K562 (cell line): ENCODE measurements around the gene PPP1R3E. TPM values are rescaled to one million over a fixed set of nuclear protein-coding genes. Genes with fewer than 3 reads are reported as not detected.

ENCODE experiments used
- C11orf30 ChIP-seq: fragments of 450-650 bp; IDR thresholded peaks from 2 replicates; pipeline ENCODE4 v1.6.1; 2016; ENCODE audit warnings: low read depth, mild to moderate bottlenecking
- DMBX1 ChIP-seq: fragments of 250-450 bp; sonication (Bioruptor Pico); IDR thresholded peaks from 2 replicates; pipeline ENCODE4 v1.8.0; 2022; ENCODE audit warnings: inconsistent platforms, mild to moderate bottlenecking, moderate library complexity, borderline replicate concordance
- DPF2 ChIP-seq: fragments of 450-650 bp; IDR thresholded peaks from 2 replicates; pipeline ENCODE4 v1.6.1; 2016
- ELF1 ChIP-seq: fragments of 200-800 bp; sonication (Bioruptor generic); IDR thresholded peaks from 2 replicates; pipeline ENCODE4 v1.6.1; 2016; ENCODE audit warnings: missing genetic modification characterization, missing compliant biosample characterization
- FOSL1 ChIP-seq: fragments of 200-800 bp; sonication (Bioruptor generic); conservative IDR thresholded peaks from 2 replicates; pipeline ENCODE4 v1.6.1; 2016; ENCODE audit warnings: missing genetic modification characterization, missing compliant biosample characterization
- FOXM1 ChIP-seq, 2 experiments: fragments of 450-650 bp in 1 of 2; sonication (generic) in 1 of 2; formaldehyde crosslinking in 1 of 2; IDR thresholded peaks; 2 replicates each; pipeline versions ENCODE4 v1.6.1 to v1.9.0; 2017 to 2022; ENCODE audit warnings: low read depth in 2 of 2, mild to moderate bottlenecking in 2 of 2, missing genetic modification reagents in 1 of 2, moderate library complexity in 1 of 2
- GTF2F1 ChIP-seq: IDR thresholded peaks from 2 replicates; pipeline ENCODE4 v1.6.1; 2011; ENCODE audit warnings: low read depth, low read length, improper control_type of control experiment
- IRF2 ChIP-seq: sonication (generic); formaldehyde crosslinking; IDR thresholded peaks from 2 replicates; pipeline ENCODE4 v1.8.1; 2022; ENCODE audit warnings: mild to moderate bottlenecking, missing genetic modification reagents
- MEIS2 ChIP-seq: fragments of 450-650 bp; IDR thresholded peaks from 2 replicates; pipeline ENCODE4 v1.6.1; 2014; ENCODE audit warnings: mild to moderate bottlenecking; ENCODE audit not compliant: partially characterized antibody
- MYC ChIP-seq, 2 experiments: fragments of 250-450 bp in 1 of 2; sonication (Bioruptor Pico) in 1 of 2; IDR thresholded peaks; 2 replicates each; pipeline versions ENCODE4 v1.5.1 to v1.6.1; 2012 to 2021; ENCODE audit warnings: low read depth in 2 of 2, borderline replicate concordance in 1 of 2, improper control_type of control experiment in 1 of 2, low read length in 1 of 2, mild to moderate bottlenecking in 1 of 2, moderate library complexity in 1 of 2
- NBN ChIP-seq: fragments of 450-650 bp; IDR thresholded peaks from 2 replicates; pipeline ENCODE4 v1.6.1; 2016; ENCODE audit warnings: low read depth, mild to moderate bottlenecking
- SMARCA4 ChIP-seq: fragments of 450-650 bp; IDR thresholded peaks from 2 replicates; pipeline ENCODE4 v1.6.1; 2016
- polyA plus RNA-seq, 8 experiments: library from polyadenylated mRNA; depleted of rRNA in 4 of 8; stranded (reverse) in 5 of 8; unstranded in 3 of 8; fragments of >200 nt; fragmentation: Nextera tagmentation in 2 of 8; fragmentation: Illumina TruSeq in 1 of 8; extraction: Ambion mirVana in 2 of 8; extraction: Trizol in 1 of 8; gene quantifications; 2 replicates each; pipeline versions ENCODE4 v1.2.1 to v1.2.3, GENCODE V29; 2011 to 2014; ENCODE audit warnings: inconsistent platforms in 1 of 8, missing spikeins in 1 of 8
- total RNA-seq, 7 experiments: library from RNA; depleted of rRNA in 6 of 7; stranded (reverse); fragments of >200 nt in 6 of 7; fragmentation: Illumina TruSeq in 2 of 7; extraction: Trizol in 2 of 7; gene quantifications; 2 replicates each; pipeline versions ENCODE4 v1.2.1 to v1.2.3, GENCODE V29; 2011 to 2021; ENCODE audit warnings: low replicate concordance in 1 of 7
- TF ChIP-seq, protein P1 (sequence below), 2 experiments: fragments of 450-650 bp; IDR thresholded peaks; 2 replicates each; pipeline ENCODE4 v1.6.1; 2016; ENCODE audit warnings: mild to moderate bottlenecking in 2 of 2, borderline replicate concordance in 1 of 2, low read depth in 1 of 2, moderate library complexity in 1 of 2
- TF ChIP-seq, protein P2 (sequence below): fragments of 450-650 bp; IDR thresholded peaks from 2 replicates; pipeline ENCODE4 v1.6.1; 2016; ENCODE audit warnings: missing biosample characterization, missing genetic modification characterization

Gene PPP1R3E
- total and polyA plus RNA-seq, 9 of the 15 experiments (the other 6 are each of a cell fraction or from before 2014, with no cell fraction given): 3.2 to 18.4 (median 7.6) TPM

DNA sequence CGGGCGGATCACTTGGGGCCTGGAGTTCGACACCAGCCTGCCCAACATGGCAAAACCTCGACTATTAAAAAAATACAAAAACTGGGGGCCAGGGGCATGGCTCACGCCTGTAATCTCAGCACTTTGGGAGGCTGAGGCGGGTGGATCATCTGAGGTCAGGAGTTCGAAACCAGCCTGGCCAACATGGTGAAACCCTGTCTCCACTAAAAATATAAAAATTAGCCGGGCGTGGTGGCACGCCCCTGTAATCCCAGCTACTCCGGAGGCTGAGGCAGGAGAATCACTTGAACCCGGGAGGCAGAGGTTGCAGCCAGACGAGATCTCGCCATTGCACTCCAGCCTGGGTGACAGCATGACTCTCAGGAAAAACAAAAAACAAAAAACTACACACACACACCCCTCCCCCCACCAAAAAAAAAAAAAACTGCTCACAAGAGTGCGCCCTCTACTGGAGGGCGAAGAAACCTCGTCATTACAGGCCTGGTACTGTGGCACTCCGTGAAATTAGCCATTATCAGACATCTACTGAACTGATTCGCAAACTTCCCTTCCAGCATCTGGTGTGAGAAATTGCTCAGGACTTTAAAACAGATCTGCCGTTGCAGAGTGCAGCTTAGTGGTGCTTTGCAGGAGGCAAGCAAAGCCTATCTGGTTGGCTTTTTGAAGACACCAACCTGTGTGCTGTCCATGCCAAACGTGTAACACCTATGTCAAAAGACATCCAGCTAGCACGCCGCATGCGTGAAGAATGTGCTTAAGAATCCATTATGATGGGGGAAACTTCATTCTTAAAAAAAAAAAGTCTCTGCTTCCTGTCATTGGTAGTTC, 7.7 kb downstream of the PPP1R3E start (continued):
- TF ChIP-seq, protein P1, sequence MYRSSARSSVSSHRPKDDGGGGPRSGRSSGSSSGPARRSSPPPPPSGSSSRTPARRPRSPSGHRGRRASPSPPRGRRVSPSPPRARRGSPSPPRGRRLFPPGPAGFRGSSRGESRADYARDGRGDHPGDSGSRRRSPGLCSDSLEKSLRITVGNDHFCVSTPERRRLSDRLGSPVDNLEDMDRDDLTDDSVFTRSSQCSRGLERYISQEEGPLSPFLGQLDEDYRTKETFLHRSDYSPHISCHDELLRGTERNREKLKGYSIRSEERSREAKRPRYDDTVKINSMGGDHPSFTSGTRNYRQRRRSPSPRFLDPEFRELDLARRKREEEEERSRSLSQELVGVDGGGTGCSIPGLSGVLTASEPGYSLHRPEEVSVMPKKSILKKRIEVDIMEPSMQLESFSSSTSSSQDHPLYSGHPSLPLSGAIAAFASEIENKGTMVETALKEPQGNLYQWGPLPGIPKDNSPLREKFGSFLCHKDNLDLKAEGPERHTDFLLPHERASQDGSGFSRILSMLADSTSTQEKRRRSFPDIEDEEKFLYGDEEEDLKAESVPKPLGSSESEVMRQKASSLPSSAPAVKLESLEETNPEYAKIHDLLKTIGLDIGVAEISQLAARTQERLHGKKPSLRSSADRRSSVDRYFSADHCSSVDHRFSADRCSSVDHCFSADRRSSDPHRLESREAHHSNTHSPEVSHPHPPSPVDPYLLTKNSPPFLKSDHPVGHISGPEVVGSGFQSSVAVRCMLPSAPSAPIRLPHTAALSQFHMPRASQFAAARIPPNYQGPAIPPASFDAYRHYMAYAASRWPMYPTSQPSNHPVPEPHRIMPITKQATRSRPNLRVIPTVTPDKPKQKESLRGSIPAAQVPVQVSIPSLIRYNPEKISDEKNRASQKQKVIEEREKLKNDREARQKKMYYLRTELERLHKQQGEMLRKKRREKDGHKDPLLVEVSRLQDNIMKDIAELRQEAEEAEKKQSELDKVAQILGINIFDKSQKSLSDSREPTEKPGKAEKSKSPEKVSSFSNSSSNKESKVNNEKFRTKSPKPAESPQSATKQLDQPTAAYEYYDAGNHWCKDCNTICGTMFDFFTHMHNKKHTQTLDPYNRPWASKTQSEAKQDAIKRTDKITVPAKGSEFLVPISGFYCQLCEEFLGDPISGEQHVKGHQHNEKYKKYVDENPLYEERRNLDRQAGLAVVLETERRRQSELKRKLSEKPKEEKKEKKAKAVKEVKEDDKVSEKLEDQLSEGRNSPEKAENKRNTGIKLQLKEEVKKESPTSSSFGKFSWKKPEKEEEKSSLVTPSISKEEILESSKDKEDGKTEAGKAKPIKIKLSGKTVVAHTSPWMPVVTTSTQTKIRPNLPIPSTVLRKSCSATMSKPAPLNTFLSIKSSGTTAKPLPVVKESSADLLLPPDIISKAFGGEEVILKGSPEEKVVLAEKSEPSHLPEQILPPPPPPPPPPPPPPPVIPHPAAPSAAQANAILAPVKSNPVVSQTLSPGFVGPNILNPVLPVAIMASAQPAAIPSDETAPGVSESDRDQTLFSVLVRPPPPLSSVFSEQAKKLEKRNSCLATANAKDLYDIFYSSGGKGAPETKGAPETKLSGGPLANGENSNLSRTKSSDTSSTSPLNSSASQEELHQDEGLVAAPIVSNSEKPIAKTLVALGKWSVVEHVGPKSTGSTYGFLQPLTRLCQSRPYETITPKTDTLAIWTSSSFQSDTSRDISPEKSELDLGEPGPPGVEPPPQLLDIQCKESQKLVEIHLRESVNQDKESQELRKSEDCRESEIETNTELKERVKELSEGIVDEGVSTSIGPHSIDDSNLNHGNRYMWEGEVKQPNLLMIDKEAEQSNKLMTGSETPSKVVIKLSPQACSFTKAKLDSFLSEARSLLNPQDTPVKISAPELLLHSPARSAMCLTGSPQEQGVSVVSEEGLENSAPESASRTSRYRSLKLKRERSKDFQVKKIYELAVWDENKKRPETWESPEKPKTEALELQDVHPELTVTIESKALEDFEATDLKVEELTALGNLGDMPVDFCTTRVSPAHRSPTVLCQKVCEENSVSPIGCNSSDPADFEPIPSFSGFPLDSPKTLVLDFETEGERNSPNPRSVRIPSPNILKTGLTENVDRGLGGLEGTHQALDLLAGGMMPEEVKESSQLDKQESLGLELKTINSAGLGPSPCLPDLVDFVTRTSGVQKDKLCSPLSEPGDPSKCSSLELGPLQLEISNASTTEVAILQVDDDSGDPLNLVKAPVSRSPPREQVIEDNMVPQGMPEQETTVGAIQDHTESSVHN (IDR thresholded peaks at IDR 0.05; ENCODE audit: borderline replicate concordance in 1 of 2, low read depth in 1 of 2): 0 out of 4 replicates have a peak, but pooled peaks of 1 of the 2 experiments have one; percentile 15
- TF ChIP-seq FOSL1 (peak; percentile 58), SMARCA4 (peak; percentile 87), IRF2 (CRISPR knock-in tag) (no peak), DPF2 (peak; percentile 85), MEIS2 (peak; percentile 12), GTF2F1 (no peak), ELF1 (tag) (no peak), NBN (peak; percentile 93), FOXM1 (IDR thresholded peaks at IDR 0.05; ENCODE audit: low read depth) (peak; percentile 53; the same call in 1 of the 2 replicates), FOXM1 (CRISPR knock-in tag; IDR thresholded peaks at IDR 0.05; ENCODE audit: low read depth) (no peak), C11orf30 (peak; percentile 16; the same call in 1 of the 2 replicates), MYC (IDR thresholded peaks at IDR 0.05; ENCODE audit: low read depth, low read length) (peak; percentile 78), MYC (CRISPR knock-in tag; IDR thresholded peaks at IDR 0.05; ENCODE audit: borderline replicate concordance, low read depth) (no peak), DMBX1 (CRISPR knock-in tag) (0 out of 2 replicates have a peak, but pooled peaks have one; percentile 52)
- TF ChIP-seq, protein P2, sequence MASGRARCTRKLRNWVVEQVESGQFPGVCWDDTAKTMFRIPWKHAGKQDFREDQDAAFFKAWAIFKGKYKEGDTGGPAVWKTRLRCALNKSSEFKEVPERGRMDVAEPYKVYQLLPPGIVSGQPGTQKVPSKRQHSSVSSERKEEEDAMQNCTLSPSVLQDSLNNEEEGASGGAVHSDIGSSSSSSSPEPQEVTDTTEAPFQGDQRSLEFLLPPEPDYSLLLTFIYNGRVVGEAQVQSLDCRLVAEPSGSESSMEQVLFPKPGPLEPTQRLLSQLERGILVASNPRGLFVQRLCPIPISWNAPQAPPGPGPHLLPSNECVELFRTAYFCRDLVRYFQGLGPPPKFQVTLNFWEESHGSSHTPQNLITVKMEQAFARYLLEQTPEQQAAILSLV: no peak
